ENCODE measurements around the gene BMPR2. TPM values are rescaled to one million over a fixed set of nuclear protein-coding genes. Genes with fewer than 3 reads are reported as not detected.
A peak's percentile ranks its signal among the peaks of the same experiment; 100 is the strongest.

The BMPR2 gene
- total and polyA plus RNA-seq, 2 of the 8 experiments (the other 6 are each of a cell fraction or from before 2014, with no cell fraction given) = 5.5 to 19.8 TPM

DNA sequence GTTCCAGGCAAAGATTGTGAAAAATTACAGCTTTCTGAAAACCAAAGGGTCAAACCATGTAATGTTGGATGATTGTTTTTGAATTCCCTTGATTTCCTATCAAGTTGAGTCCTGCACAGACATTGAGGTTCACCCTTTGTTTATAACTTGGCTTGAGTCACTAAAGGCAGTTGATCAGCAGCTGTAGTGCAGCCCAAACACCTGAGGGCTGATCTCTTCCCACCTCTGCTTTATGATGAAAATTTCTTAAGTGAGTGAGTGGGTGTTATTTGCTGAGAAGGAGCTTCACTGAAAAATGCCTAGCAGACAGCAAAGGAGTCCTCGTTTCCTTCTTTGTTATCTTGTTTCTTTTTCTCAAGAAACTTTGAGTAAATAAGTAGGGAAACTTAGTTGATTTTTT, 31.9 kb upstream of the BMPR2 start:
- H3K79me2 ChIP-seq (ENCODE audit: control insufficient read depth in 1 of 2, insufficient read depth in 2 of 2, low read length in 2 of 2) = no peaks in the 10 kb centered on the region
- H4K20me1 ChIP-seq (replicated peaks in 1 of 2; ENCODE audit: control insufficient read depth in 1 of 2, insufficient read depth in 2 of 2, low read length in 2 of 2) = no peaks in the 10 kb centered on the region
- H2BK12ac ChIP-seq (ENCODE audit: low read depth, low read length) = no peak overlapping the region
- H4K91ac ChIP-seq (replicated peaks; ENCODE audit: insufficient read length, low read length) = no peak overlapping the region
- no peak overlapping the region for H2BK5ac ChIP-seq (ENCODE audit: low read depth, low read length)
- H2AFZ ChIP-seq (ENCODE audit: low read length) = peak overlapping the region; percentile 83
- peak overlapping the region; percentile 44 for H4K5ac ChIP-seq (ENCODE audit: insufficient read length, low read depth, low read length)
- H3K36me3 ChIP-seq (ENCODE audit: control insufficient read depth in 2 of 4, insufficient read depth in 4 of 4, low read length in 3 of 4) = no peaks in the 10 kb centered on the region
- H3K4me2 ChIP-seq (ENCODE audit: insufficient read depth in 1 of 2, low read depth in 2 of 2, low read length in 2 of 2) = peak overlapping the region in 1 of 2 experiments; percentile 20; a peak in 1 of 4 replicates
- no peak overlapping the region for H2AK5ac ChIP-seq (ENCODE audit: low read depth, low read length)
- H2BK20ac ChIP-seq (ENCODE audit: low read length) = no peak overlapping the region
- no peak overlapping the region for H4K8ac ChIP-seq (ENCODE audit: extremely low read depth, insufficient read depth, low read length)
- CTCF ChIA-PET (ENCODE audit: partially characterized antibody) = interaction anchor here (0.6 to 1.4 kb wide), 3 partner anchors 11 to 530 kb away, joined by 3 to 5 read pairs (median 3); no protein-coding TSS in a partner anchor
- no peaks in the 10 kb centered on the region for H3K79me1 ChIP-seq (ENCODE audit: low read depth, low read length)
- no peak overlapping the region; a peak in 1 of 7 replicates for H3K9ac ChIP-seq (replicated peaks in 1 of 4; ENCODE audit: extremely low read depth in 1 of 4, low read depth in 3 of 4, low read length in 3 of 4)
- FAIRE-seq (no peak), DNase-seq (ENCODE audit: low read depth in 1 of 2, low spot score in 2 of 2) (no peak)
- H2BK120ac ChIP-seq (replicated peaks; ENCODE audit: low read depth, low read length) = no peak overlapping the region
- no peak overlapping the region for H3K4ac ChIP-seq (replicated peaks; ENCODE audit: insufficient read length, low read depth, low read length)
- POLR2A ChIA-PET (ENCODE audit: partially characterized antibody) = interaction anchor here (0.6 to 1.7 kb wide), 2 partner anchors 28 to 32 kb away, joined by 3 to 5 read pairs; partner anchors contain the start of gene BMPR2
- no peak overlapping the region for H3K56ac ChIP-seq (replicated peaks; ENCODE audit: insufficient read length, low read depth, low read length)
- no peak overlapping the region; the same call in 1 of the 2 replicates for H3K18ac ChIP-seq (ENCODE audit: extremely low read depth, low read length)
- peaks cover 0 to 3% (median 0%) of the 10 kb centered on the region in 4 experiments; a peak in 1 of 7 replicates for H3K4me1 ChIP-seq (replicated peaks in 1 of 4; ENCODE audit: control insufficient read depth in 3 of 4, insufficient read depth in 4 of 4, low read length in 3 of 4)
- H3K23me2 ChIP-seq (ENCODE audit: low read depth, low read length) = no peaks in the 10 kb centered on the region
- WGBS, 2 experiments (ENCODE audit: extremely low coverage in 1 of 2, insufficient coverage in 1 of 2, insufficient read length in 1 of 2, insufficient replicate concordance in 2 of 2, low coverage in 1 of 2, low lambda C conversion rate in 2 of 2, missing lambda C conversion rate in 1 of 2) = 73% methylated on average over 1 of the region's 1 CpG; no CpG with 5 or more reads in 1 of the 2 experiments
- no peak overlapping the region for H3K23ac ChIP-seq (ENCODE audit: insufficient read length)
- no peak overlapping the region for H3K27ac ChIP-seq (ENCODE audit: low read depth, low read length)
- no peak overlapping the region for H3K4me3 ChIP-seq (ENCODE audit: extremely low read depth in 1 of 4, insufficient read depth in 2 of 4, low read depth in 3 of 4, low read length in 4 of 4)
- no peak overlapping the region for H2BK15ac ChIP-seq (ENCODE audit: low read length)
- H3K14ac ChIP-seq (ENCODE audit: insufficient read length) = no peak overlapping the region
- no peaks in the 10 kb centered on the region for H3K27me3 ChIP-seq (replicated peaks in 1 of 4; ENCODE audit: control insufficient read depth in 3 of 4, extremely low read depth in 1 of 4, insufficient read depth in 3 of 4, low read length in 3 of 4)
- H3K9me3 ChIP-seq (ENCODE audit: insufficient read depth in 2 of 2, low read depth in 1 of 2, low read length in 1 of 2) = no peaks in the 10 kb centered on the region
- TF ChIP-seq FOSL1 (IDR thresholded peaks at IDR 0.05; ENCODE audit: insufficient read depth, low read depth, low read length) (no peak), EGR1 (IDR thresholded peaks at IDR 0.05; ENCODE audit: borderline replicate concordance, low read depth, low read length) (peak; percentile 63; the same call in 1 of the 2 replicates)
